Mucosa of rectum (tissue), 2 donors: ENCODE data around the gene OSBPL2.
A peak's percentile ranks its signal among the peaks of the same experiment; 100 is the strongest.

ENCODE experiments used
- H3K27ac ChIP-seq, 2 donors: one replicate each; pipeline ENCODE4 v1.7.0; 2013; ENCODE audit warnings: inconsistent platforms in 2 of 2, low read depth in 2 of 2, low read length in 2 of 2
- H3K27me3 ChIP-seq, 2 donors: one replicate each; pipeline ENCODE4 v1.7.0; 2013; ENCODE audit warnings: low read length in 2 of 2; ENCODE audit not compliant: control insufficient read depth in 2 of 2, insufficient read depth in 2 of 2
- H3K36me3 ChIP-seq, 2 donors: one replicate each; pipeline ENCODE4 v1.7.0; 2013; ENCODE audit warnings: low read length in 2 of 2; ENCODE audit not compliant: control insufficient read depth in 2 of 2, insufficient read depth in 2 of 2
- H3K4me1 ChIP-seq, 2 donors: one replicate each; pipeline ENCODE4 v1.7.0; 2013; ENCODE audit warnings: low read length in 2 of 2, mild to moderate bottlenecking in 1 of 2; ENCODE audit not compliant: control insufficient read depth in 2 of 2, insufficient read depth in 2 of 2
- H3K4me3 ChIP-seq, 2 donors: one replicate each; pipeline ENCODE4 v1.7.0; 2013; ENCODE audit warnings: low read length in 2 of 2
- H3K9ac ChIP-seq, 2 donors: one replicate each; pipeline ENCODE4 v1.7.0; 2013; ENCODE audit warnings: low read length in 2 of 2, low read depth in 1 of 2, mild to moderate bottlenecking in 1 of 2
- H3K9me3 ChIP-seq, 2 donors: one replicate each; pipeline ENCODE4 v1.7.0; 2013; ENCODE audit warnings: low read length in 2 of 2; ENCODE audit not compliant: control insufficient read depth in 2 of 2
- donor health status: healthy.
- donor health status: Normal muscosa, but diverticular disease.

OSBPL2 gene

GRCh38 chr20:62235777-62236157 is 2.6 kb upstream of the OSBPL2 start:
- H3K27ac ChIP-seq: no peak overlapping the region
- peaks cover 18 to 22% of the 10 kb centered on the region in 2 donors for H3K4me1 ChIP-seq
- peaks cover 0 to 1% of the 10 kb centered on the region in 2 donors for H3K36me3 ChIP-seq
- H3K27me3 ChIP-seq: no peaks in the 10 kb centered on the region
- no peak overlapping the region for H3K9ac ChIP-seq
- no peak overlapping the region for H3K4me3 ChIP-seq
- H3K9me3 ChIP-seq: no peaks in the 10 kb centered on the region

GRCh38 chr20:62236200-62236599 is 2.1 kb upstream of the OSBPL2 start:
- Histone ChIP-seq H3K9ac (no peak overlapping the region), H3K9me3 (no peaks in the 10 kb centered on the region), H3K27me3 (no peaks in the 10 kb centered on the region), H3K4me3 (no peak overlapping the region), H3K4me1 (peaks cover 20 to 27% of the 10 kb centered on the region in 2 donors), H3K27ac (no peak overlapping the region), H3K36me3 (peaks cover 0 to 3% of the 10 kb centered on the region in 2 donors)

- Histone ChIP-seq H3K36me3 (peaks cover 0 to 3% of the 10 kb centered on the region in 2 donors), H3K4me3 (no peak overlapping the region), H3K4me1 (peaks cover 25 to 31% of the 10 kb centered on the region in 2 donors), H3K27me3 (no peaks in the 10 kb centered on the region), H3K27ac (no peak overlapping the region), H3K9me3 (no peaks in the 10 kb centered on the region), H3K9ac (no peak overlapping the region)
These were observed 1.4 kb upstream of the OSBPL2 start for GRCh38 chr20:62236766-62237513.

GRCh38 chr20:62237514-62237800 is 864 bp upstream of the OSBPL2 start:
- Histone ChIP-seq H3K9ac (peak overlapping the region; percentile 46 to 65), H3K4me3 (peak overlapping the region; percentile 60 to 74), H3K27me3 (no peaks in the 10 kb centered on the region), H3K36me3 (peaks cover 0 to 6% of the 10 kb centered on the region in 2 donors), H3K27ac (no peak overlapping the region), H3K9me3 (no peaks in the 10 kb centered on the region), H3K4me1 (peaks cover 29 to 36% of the 10 kb centered on the region in 2 donors)

GRCh38 chr20:62238569-62239277 is 402 bp downstream of the OSBPL2 start:
- peak overlapping the region; percentile 78 to 87 for H3K4me3 ChIP-seq
- peak overlapping the region; percentile 86 to 91 for H3K9ac ChIP-seq
- H3K27ac ChIP-seq: peak overlapping the region; percentile 84 to 91
- H3K4me1 ChIP-seq: peaks cover 33 to 38% of the 10 kb centered on the region in 2 donors
- no peaks in the 10 kb centered on the region for H3K9me3 ChIP-seq
- H3K27me3 ChIP-seq: no peaks in the 10 kb centered on the region
- H3K36me3 ChIP-seq: peaks cover 5 to 10% of the 10 kb centered on the region in 2 donors

GRCh38 chr20:62239278-62239879 is 1.1 kb downstream of the OSBPL2 start:
- Histone ChIP-seq H3K27ac (peak overlapping the region; percentile 84 to 91), H3K36me3 (peaks cover 9 to 10% of the 10 kb centered on the region in 2 donors), H3K9ac (peak overlapping the region; percentile 86 to 91), H3K9me3 (no peaks in the 10 kb centered on the region), H3K4me3 (peak overlapping the region; percentile 78 to 87), H3K4me1 (peaks cover 34 to 38% of the 10 kb centered on the region in 2 donors), H3K27me3 (no peaks in the 10 kb centered on the region)

GRCh38 chr20:62240020-62240685 is 1.8 kb downstream of the OSBPL2 start:
- Histone ChIP-seq H3K9me3 (no peaks in the 10 kb centered on the region), H3K36me3 (peaks cover 9 to 14% of the 10 kb centered on the region in 2 donors), H3K27ac (no peak overlapping the region), H3K4me1 (peaks cover 35 to 38% of the 10 kb centered on the region in 2 donors), H3K4me3 (peak overlapping the region; percentile 9 to 78), H3K9ac (peak overlapping the region in 1 of 2 donors; percentile 91), H3K27me3 (no peaks in the 10 kb centered on the region)

- Histone ChIP-seq H3K36me3 (peaks cover 9 to 17% of the 10 kb centered on the region in 2 donors), H3K9me3 (no peaks in the 10 kb centered on the region), H3K4me1 (peaks cover 35 to 38% of the 10 kb centered on the region in 2 donors), H3K27ac (peak overlapping the region; percentile 82), H3K9ac (peak overlapping the region; percentile 47 to 56), H3K27me3 (no peaks in the 10 kb centered on the region), H3K4me3 (no peak overlapping the region)
These were observed 3.2 kb downstream of the OSBPL2 start for GRCh38 chr20:62241506-62241905.

GRCh38 chr20:62242176-62242575 is 3.9 kb downstream of the OSBPL2 start:
- no peak overlapping the region for H3K4me3 ChIP-seq
- H3K4me1 ChIP-seq: peaks cover 34 to 38% of the 10 kb centered on the region in 2 donors
- no peak overlapping the region for H3K9ac ChIP-seq
- H3K27me3 ChIP-seq: no peaks in the 10 kb centered on the region
- H3K9me3 ChIP-seq: no peaks in the 10 kb centered on the region
- H3K27ac ChIP-seq: peak overlapping the region; percentile 71 to 76
- H3K36me3 ChIP-seq: peaks cover 9 to 22% of the 10 kb centered on the region in 2 donors
